ENCODE data around the gene GTF2A2. TPM values are rescaled to one million over a fixed set of nuclear protein-coding genes. Genes with fewer than 3 reads are reported as not detected.

The GTF2A2 gene
- total and polyA plus RNA-seq, 10 of the 15 experiments (the other 5 are each of a cell fraction or from before 2014, with no cell fraction given) = 89.2 to 565 (median 137) TPM

DNA sequence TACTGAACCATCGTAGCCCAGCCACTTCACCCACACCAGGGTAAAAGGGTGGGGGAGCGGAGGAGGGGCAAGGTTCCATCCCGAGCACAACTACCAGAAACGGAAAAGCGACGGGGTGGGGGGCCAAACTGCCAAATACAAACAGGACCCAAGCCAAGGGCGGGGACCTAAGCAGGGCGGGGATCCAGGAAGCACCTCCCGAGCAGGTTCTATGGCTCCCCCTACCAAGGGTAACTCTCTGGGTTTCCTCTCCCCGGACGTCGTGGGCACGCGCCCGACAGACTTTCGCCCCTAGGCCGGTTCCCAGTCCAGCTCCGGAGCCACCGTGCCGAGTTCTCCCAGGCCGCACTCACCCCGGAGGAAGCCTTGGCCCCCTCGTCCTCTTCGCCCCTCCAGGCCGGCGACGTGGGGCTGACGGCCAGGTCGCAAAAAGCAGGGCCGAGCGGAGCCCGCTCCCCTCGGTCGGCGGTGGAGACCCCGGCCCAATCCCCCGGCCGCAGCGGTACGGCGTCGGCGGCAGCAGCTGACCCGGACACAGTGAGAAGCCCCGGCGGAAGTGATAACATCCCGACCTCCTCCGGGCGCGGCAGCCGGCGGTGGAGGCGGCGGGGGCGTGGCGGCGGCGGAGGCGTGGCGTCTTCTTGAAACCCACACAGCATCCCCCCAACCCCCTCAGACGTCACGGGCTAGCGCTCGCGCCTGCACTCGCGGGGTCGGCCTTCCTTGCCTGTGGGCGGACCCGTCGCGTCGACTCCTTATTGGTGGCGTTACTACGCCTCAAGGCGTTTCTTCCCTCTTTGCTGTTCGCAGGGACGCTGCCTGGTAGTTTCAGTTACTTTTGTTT is 31.7 kb upstream of the GTF2A2 start, which contains the start of gene BNIP2 (continued):
- TF ChIP-seq, protein P1, sequence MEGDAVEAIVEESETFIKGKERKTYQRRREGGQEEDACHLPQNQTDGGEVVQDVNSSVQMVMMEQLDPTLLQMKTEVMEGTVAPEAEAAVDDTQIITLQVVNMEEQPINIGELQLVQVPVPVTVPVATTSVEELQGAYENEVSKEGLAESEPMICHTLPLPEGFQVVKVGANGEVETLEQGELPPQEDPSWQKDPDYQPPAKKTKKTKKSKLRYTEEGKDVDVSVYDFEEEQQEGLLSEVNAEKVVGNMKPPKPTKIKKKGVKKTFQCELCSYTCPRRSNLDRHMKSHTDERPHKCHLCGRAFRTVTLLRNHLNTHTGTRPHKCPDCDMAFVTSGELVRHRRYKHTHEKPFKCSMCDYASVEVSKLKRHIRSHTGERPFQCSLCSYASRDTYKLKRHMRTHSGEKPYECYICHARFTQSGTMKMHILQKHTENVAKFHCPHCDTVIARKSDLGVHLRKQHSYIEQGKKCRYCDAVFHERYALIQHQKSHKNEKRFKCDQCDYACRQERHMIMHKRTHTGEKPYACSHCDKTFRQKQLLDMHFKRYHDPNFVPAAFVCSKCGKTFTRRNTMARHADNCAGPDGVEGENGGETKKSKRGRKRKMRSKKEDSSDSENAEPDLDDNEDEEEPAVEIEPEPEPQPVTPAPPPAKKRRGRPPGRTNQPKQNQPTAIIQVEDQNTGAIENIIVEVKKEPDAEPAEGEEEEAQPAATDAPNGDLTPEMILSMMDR (IDR thresholded peaks at IDR 0.05 in 2 of 3, conservative IDR thresholded peaks at IDR 0.05 in 1 of 3; ENCODE audit: control insufficient read depth in 2 of 3, extremely low read depth in 1 of 3, insufficient read depth in 1 of 3, low read depth in 3 of 3, low read length in 3 of 3) = no peak
- TF ChIP-seq RUNX3 (IDR thresholded peaks at IDR 0.05; ENCODE audit: low read length) (no peak; the same call in 1 of the 2 replicates), CBX3 (IDR thresholded peaks at IDR 0.05; ENCODE audit: borderline replicate concordance, low read depth) (no peak), HCFC1 (IDR thresholded peaks at IDR 0.05; ENCODE audit: low read length) (peak; percentile 47; the same call in 1 of the 2 replicates), MXI1 (IDR thresholded peaks at IDR 0.05; ENCODE audit: low read depth, low read length) (peak; percentile 46; the same call in 1 of the 2 replicates), NRF1 (conservative IDR thresholded peaks at IDR 0.05; ENCODE audit: low read depth, low read length) (no peak), SUZ12 (IDR thresholded peaks at IDR 0.05; ENCODE audit: unreplicated experiment) (no peak), CHD4 (IDR thresholded peaks at IDR 0.05) (no peak), RAD51 (IDR thresholded peaks at IDR 0.05) (no peak), NFYB (IDR thresholded peaks at IDR 0.05; ENCODE audit: insufficient read depth, low read depth, low read length) (peak; percentile 77; the same call in 1 of the 2 replicates), BMI1 (IDR thresholded peaks at IDR 0.05; ENCODE audit: borderline replicate concordance) (no peak), TARDBP (IDR thresholded peaks at IDR 0.05; ENCODE audit: borderline replicate concordance) (no peak)
- TF ChIP-seq, protein P2, sequence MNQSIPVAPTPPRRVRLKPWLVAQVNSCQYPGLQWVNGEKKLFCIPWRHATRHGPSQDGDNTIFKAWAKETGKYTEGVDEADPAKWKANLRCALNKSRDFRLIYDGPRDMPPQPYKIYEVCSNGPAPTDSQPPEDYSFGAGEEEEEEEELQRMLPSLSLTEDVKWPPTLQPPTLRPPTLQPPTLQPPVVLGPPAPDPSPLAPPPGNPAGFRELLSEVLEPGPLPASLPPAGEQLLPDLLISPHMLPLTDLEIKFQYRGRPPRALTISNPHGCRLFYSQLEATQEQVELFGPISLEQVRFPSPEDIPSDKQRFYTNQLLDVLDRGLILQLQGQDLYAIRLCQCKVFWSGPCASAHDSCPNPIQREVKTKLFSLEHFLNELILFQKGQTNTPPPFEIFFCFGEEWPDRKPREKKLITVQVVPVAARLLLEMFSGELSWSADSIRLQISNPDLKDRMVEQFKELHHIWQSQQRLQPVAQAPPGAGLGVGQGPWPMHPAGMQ (IDR thresholded peaks at IDR 0.05; ENCODE audit: borderline replicate concordance) = no peak
- TF ChIP-seq, protein P3, sequence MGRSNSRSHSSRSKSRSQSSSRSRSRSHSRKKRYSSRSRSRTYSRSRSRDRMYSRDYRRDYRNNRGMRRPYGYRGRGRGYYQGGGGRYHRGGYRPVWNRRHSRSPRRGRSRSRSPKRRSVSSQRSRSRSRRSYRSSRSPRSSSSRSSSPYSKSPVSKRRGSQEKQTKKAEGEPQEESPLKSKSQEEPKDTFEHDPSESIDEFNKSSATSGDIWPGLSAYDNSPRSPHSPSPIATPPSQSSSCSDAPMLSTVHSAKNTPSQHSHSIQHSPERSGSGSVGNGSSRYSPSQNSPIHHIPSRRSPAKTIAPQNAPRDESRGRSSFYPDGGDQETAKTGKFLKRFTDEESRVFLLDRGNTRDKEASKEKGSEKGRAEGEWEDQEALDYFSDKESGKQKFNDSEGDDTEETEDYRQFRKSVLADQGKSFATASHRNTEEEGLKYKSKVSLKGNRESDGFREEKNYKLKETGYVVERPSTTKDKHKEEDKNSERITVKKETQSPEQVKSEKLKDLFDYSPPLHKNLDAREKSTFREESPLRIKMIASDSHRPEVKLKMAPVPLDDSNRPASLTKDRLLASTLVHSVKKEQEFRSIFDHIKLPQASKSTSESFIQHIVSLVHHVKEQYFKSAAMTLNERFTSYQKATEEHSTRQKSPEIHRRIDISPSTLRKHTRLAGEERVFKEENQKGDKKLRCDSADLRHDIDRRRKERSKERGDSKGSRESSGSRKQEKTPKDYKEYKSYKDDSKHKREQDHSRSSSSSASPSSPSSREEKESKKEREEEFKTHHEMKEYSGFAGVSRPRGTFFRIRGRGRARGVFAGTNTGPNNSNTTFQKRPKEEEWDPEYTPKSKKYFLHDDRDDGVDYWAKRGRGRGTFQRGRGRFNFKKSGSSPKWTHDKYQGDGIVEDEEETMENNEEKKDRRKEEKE (IDR thresholded peaks at IDR 0.05) = no peak
- TF ChIP-seq, protein P4, sequence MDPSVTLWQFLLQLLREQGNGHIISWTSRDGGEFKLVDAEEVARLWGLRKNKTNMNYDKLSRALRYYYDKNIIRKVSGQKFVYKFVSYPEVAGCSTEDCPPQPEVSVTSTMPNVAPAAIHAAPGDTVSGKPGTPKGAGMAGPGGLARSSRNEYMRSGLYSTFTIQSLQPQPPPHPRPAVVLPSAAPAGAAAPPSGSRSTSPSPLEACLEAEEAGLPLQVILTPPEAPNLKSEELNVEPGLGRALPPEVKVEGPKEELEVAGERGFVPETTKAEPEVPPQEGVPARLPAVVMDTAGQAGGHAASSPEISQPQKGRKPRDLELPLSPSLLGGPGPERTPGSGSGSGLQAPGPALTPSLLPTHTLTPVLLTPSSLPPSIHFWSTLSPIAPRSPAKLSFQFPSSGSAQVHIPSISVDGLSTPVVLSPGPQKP (IDR thresholded peaks at IDR 0.05; ENCODE audit: low read depth, low read length) = no peak; the same call in none of the 2 replicates
- TF ChIP-seq, protein P5, sequence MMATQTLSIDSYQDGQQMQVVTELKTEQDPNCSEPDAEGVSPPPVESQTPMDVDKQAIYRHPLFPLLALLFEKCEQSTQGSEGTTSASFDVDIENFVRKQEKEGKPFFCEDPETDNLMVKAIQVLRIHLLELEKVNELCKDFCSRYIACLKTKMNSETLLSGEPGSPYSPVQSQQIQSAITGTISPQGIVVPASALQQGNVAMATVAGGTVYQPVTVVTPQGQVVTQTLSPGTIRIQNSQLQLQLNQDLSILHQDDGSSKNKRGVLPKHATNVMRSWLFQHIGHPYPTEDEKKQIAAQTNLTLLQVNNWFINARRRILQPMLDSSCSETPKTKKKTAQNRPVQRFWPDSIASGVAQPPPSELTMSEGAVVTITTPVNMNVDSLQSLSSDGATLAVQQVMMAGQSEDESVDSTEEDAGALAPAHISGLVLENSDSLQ (IDR thresholded peaks at IDR 0.05) = peak; percentile 40; the same call in 1 of the 2 replicates
- TF ChIP-seq, protein P6, sequence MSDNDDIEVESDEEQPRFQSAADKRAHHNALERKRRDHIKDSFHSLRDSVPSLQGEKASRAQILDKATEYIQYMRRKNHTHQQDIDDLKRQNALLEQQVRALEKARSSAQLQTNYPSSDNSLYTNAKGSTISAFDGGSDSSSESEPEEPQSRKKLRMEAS (IDR thresholded peaks at IDR 0.05; ENCODE audit: low read depth, low read length) = no peak; the same call in 1 of the 2 replicates
